Trophoblast cell (in vitro differentiated cells and primary cell): ENCODE results near the gene CBR3.

Source experiments
- DNase-seq, 2 donors: peaks; one replicate each; pipeline ENCODE4 v3.0.0-alpha.2; 2016
- H2AFZ ChIP-seq: 2 replicates; pipeline ENCODE4 v1.6.1; 2013; ENCODE audit warnings: low read length, moderate library complexity, mild to moderate bottlenecking; ENCODE audit not compliant: insufficient read depth, poor library complexity
- H2AK5ac ChIP-seq: 2 replicates; pipeline ENCODE4 v1.6.1; 2013; ENCODE audit warnings: mild to moderate bottlenecking, low read length
- H2BK120ac ChIP-seq: 2 replicates; pipeline ENCODE4 v1.6.1; 2013; ENCODE audit warnings: low read length, mild to moderate bottlenecking, moderate library complexity; ENCODE audit not compliant: insufficient read depth, poor library complexity
- H2BK12ac ChIP-seq: 2 replicates; pipeline ENCODE4 v1.6.1; 2013; ENCODE audit warnings: mild to moderate bottlenecking, low read length, moderate library complexity
- H2BK5ac ChIP-seq: 2 replicates; pipeline ENCODE4 v1.6.1; 2013; ENCODE audit warnings: low read length, low read depth, moderate library complexity, mild to moderate bottlenecking; ENCODE audit not compliant: poor library complexity
- H3K14ac ChIP-seq: 2 replicates; pipeline ENCODE4 v1.6.1; 2013; ENCODE audit warnings: mild to moderate bottlenecking, low read length
- H3K18ac ChIP-seq: 2 replicates; pipeline ENCODE4 v1.6.1; 2013; ENCODE audit warnings: mild to moderate bottlenecking, low read length
- H3K23ac ChIP-seq: 2 replicates; pipeline ENCODE4 v1.6.1; 2013; ENCODE audit warnings: low read length
- H3K27ac ChIP-seq: 2 replicates; pipeline ENCODE4 v1.5.1; 2013; ENCODE audit warnings: low read depth, mild to moderate bottlenecking, inconsistent platforms, low read length, moderate library complexity
- H3K27me3 ChIP-seq: 2 replicates; pipeline ENCODE4 v1.6.1; 2013; ENCODE audit warnings: inconsistent platforms, mild to moderate bottlenecking, low read length, moderate library complexity; ENCODE audit not compliant: insufficient read depth
- H3K36me3 ChIP-seq, 2 experiments: 1 replicate in 1 of 2; 2 replicates in 1 of 2; pipeline ENCODE4 v1.6.1; 2013; ENCODE audit warnings: low read length in 2 of 2, mild to moderate bottlenecking in 2 of 2, moderate library complexity in 1 of 2; ENCODE audit not compliant: insufficient read depth in 2 of 2, control insufficient read depth in 1 of 2
- H3K4ac ChIP-seq: 2 replicates; pipeline ENCODE4 v1.6.1; 2013; ENCODE audit warnings: low read depth, mild to moderate bottlenecking, low read length, moderate library complexity
- H3K4me1 ChIP-seq, 2 experiments: 1 replicate in 1 of 2; 2 replicates in 1 of 2; pipeline ENCODE4 v1.6.1; 2013; ENCODE audit warnings: low read length in 2 of 2, mild to moderate bottlenecking in 2 of 2, moderate library complexity in 1 of 2; ENCODE audit not compliant: insufficient read depth in 2 of 2, control insufficient read depth in 1 of 2
- H3K4me2 ChIP-seq: 2 replicates; pipeline ENCODE4 v1.6.1; 2013; ENCODE audit warnings: inconsistent platforms, mild to moderate bottlenecking, low read length, moderate library complexity
- H3K4me3 ChIP-seq: 2 replicates; pipeline ENCODE4 v1.5.1; 2013; ENCODE audit warnings: mild to moderate bottlenecking, low read depth, low read length, inconsistent platforms
- H3K79me1 ChIP-seq: one replicate; pipeline ENCODE4 v1.6.1; 2013; ENCODE audit warnings: low read length
- H3K79me2 ChIP-seq: 2 replicates; pipeline ENCODE4 v1.6.1; 2013; ENCODE audit warnings: low read length, mild to moderate bottlenecking; ENCODE audit not compliant: control insufficient read depth, insufficient read depth, poor library complexity
- H3K9ac ChIP-seq: 2 replicates; pipeline ENCODE4 v1.6.1; 2013; ENCODE audit warnings: mild to moderate bottlenecking, low read length
- H3K9me3 ChIP-seq: 2 replicates; pipeline ENCODE4 v1.6.1; 2013; ENCODE audit warnings: low read depth, mild to moderate bottlenecking, control low read depth, inconsistent platforms, low read length; ENCODE audit not compliant: insufficient read depth
- H4K12ac ChIP-seq: 2 replicates; pipeline ENCODE4 v1.6.1; 2013; ENCODE audit warnings: low read depth, mild to moderate bottlenecking, low read length, moderate library complexity
- H4K8ac ChIP-seq: 2 replicates; pipeline ENCODE4 v1.6.1; 2013; ENCODE audit warnings: low read depth, mild to moderate bottlenecking, low read length, moderate library complexity
- H4K91ac ChIP-seq: one replicate; pipeline ENCODE4 v1.6.1; 2013; ENCODE audit warnings: low read depth, mild to moderate bottlenecking, low read length, moderate library complexity
- WGBS: extraction: QIAGEN DNeasy Blood & Tissue Kit; methylation state at CpG from one replicate; pipeline ENCODE4 v1.1.7; 2013; ENCODE audit warnings: missing lambda C conversion rate; ENCODE audit not compliant: insufficient read length, insufficient coverage; ENCODE audit errors: extremely low coverage; 5-methylcytosine and 5-hydroxymethylcytosine counted together

The CBR3 gene

DNA sequence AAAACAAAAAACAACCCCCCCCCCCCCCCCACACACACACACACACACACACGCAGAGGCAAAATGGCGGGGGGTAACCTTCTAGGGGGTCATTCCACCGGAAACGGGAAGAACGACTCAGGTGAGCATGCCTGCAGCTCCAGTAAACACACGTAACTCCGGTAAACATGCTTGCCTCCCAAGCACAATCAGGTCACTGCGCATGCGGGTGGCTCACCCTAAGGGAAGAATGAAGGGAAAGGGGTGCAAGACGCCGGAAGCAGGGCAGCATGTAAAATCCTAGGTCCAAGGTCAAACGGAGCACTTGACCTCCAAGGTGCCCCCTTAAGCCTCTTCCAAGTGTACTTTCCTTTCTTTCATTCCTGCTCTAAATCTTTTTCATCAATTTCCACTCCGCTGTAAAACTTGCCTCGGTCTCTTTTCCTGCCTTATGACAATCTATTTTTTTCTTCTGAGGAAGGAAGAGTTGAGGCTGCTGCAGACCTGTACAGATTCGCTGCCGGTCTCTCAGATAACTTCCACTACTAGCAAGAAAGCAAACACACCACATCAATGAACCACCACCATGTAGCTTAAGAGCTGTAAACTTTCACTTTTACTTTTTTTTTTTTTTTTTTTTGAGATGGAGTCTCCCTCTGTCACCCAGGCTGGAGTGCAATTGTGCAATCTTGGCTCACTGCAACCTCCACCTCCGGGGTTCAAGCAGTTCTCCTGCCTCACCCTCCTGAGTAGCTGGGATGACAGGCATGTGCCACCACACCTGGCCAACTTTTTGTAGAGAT, 21.0 kb upstream of the CBR3 start:
- no peaks in the 10 kb centered on the region for H3K79me1 ChIP-seq
- no peak overlapping the region for H3K18ac ChIP-seq
- H4K8ac ChIP-seq = no peak overlapping the region
- H3K4ac ChIP-seq = no peak overlapping the region
- H3K4me2 ChIP-seq = no peak overlapping the region
- no CpG with 5 or more reads among the region's 17 CpGs for WGBS
- no peak overlapping the region for H2BK120ac ChIP-seq
- H3K4me3 ChIP-seq = no peak overlapping the region
- H2AK5ac ChIP-seq = no peak overlapping the region
- no peak overlapping the region for H3K27ac ChIP-seq
- no peak overlapping the region for H4K91ac ChIP-seq
- no peaks in the 10 kb centered on the region for H3K27me3 ChIP-seq
- peaks cover 8 to 9% of the 10 kb centered on the region in 2 experiments for H3K4me1 ChIP-seq
- peaks cover 0 to 2% of the 10 kb centered on the region in 2 experiments for H3K36me3 ChIP-seq
- no peaks in the 10 kb centered on the region for H3K9me3 ChIP-seq
- no peak overlapping the region for H3K9ac ChIP-seq
- no peak overlapping the region for H3K23ac ChIP-seq
- no peak overlapping the region for H3K14ac ChIP-seq
- DNase-seq = peak; percentile 62 to 70
- no peak overlapping the region for H2BK12ac ChIP-seq
- no peaks in the 10 kb centered on the region for H3K79me2 ChIP-seq
- no peak overlapping the region for H2AFZ ChIP-seq
- H4K12ac ChIP-seq = no peak overlapping the region
- H2BK5ac ChIP-seq = no peak overlapping the region

- no peaks in the 10 kb centered on the region for H3K27me3 ChIP-seq
- no CpG with 5 or more reads among the region's 6 CpGs for WGBS
These were observed 19.6 kb upstream of the CBR3 start for GRCh38 chr21:36115138-36115730.

DNA sequence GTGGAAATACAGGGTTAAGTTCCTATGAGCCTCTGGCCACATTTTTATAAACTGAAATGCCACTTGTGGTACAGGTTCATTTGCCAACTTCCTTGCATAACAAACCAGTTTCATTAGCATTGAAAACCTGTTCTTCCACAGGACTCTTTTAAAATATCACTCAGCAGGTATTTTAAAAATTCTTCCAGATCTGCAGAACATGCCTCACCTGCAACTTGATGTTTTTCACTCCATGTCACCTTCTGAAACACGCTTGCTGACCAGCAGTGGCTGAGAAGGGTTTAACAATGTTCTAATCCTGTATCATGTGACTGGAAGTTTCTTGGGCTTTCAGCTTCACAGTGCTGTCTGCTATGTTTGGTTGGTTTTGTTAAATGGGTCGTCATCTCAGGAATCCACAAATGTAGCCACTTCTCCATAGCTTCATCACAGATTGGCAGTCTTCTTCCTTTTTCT, 17.6 kb upstream of the CBR3 start:
- no peak overlapping the region for H3K9ac ChIP-seq
- H3K4me3 ChIP-seq = no peak overlapping the region
- no peak overlapping the region for H2BK120ac ChIP-seq
- no peak overlapping the region for H4K12ac ChIP-seq
- H3K23ac ChIP-seq = no peak overlapping the region
- H3K4ac ChIP-seq = no peak overlapping the region
- no peaks in the 10 kb centered on the region for H3K9me3 ChIP-seq
- H3K4me1 ChIP-seq = peaks cover 3 to 6% of the 10 kb centered on the region in 2 experiments
- H3K14ac ChIP-seq = no peak overlapping the region
- H2BK12ac ChIP-seq = no peak overlapping the region
- no peak overlapping the region for H2AK5ac ChIP-seq
- no peak overlapping the region for H3K4me2 ChIP-seq
- H3K18ac ChIP-seq = no peak overlapping the region
- no peak overlapping the region for H2BK5ac ChIP-seq
- no peaks in the 10 kb centered on the region for H3K79me1 ChIP-seq
- H3K27ac ChIP-seq = no peak overlapping the region
- no CpG with 5 or more reads among the region's 2 CpGs for WGBS
- H3K36me3 ChIP-seq = no peaks in the 10 kb centered on the region
- DNase-seq = peak; percentile 84 to 98
- no peaks in the 10 kb centered on the region for H3K79me2 ChIP-seq
- no peak overlapping the region for H2AFZ ChIP-seq
- no peaks in the 10 kb centered on the region for H3K27me3 ChIP-seq
- no peak overlapping the region for H4K91ac ChIP-seq
- no peak overlapping the region for H4K8ac ChIP-seq

More at GRCh38 chr21:36115138-36115730, 19.6 kb upstream of the CBR3 start:
- H3K4me1 ChIP-seq = peaks cover 8 to 9% of the 10 kb centered on the region in 2 experiments
- H4K12ac ChIP-seq = no peak overlapping the region
- no peak overlapping the region for H4K8ac ChIP-seq
- H4K91ac ChIP-seq = no peak overlapping the region
- H3K79me2 ChIP-seq = no peaks in the 10 kb centered on the region
- H3K79me1 ChIP-seq = no peaks in the 10 kb centered on the region
- H3K18ac ChIP-seq = no peak overlapping the region
- no peak overlapping the region for H3K23ac ChIP-seq
- H2BK120ac ChIP-seq = no peak overlapping the region
- no peaks in the 10 kb centered on the region for H3K36me3 ChIP-seq
- no peaks in the 10 kb centered on the region for H3K9me3 ChIP-seq
- no peak overlapping the region for H2AFZ ChIP-seq
- H3K27ac ChIP-seq = no peak overlapping the region
- H3K4me2 ChIP-seq = no peak overlapping the region
- no peak overlapping the region for H3K14ac ChIP-seq
- no peak overlapping the region for H2BK5ac ChIP-seq
- H2BK12ac ChIP-seq = no peak overlapping the region
- no peak overlapping the region for H2AK5ac ChIP-seq
- no peak overlapping the region for H3K4ac ChIP-seq
- DNase-seq = peak; percentile 25 to 56
- no peak overlapping the region for H3K4me3 ChIP-seq
- H3K9ac ChIP-seq = no peak overlapping the region

DNA sequence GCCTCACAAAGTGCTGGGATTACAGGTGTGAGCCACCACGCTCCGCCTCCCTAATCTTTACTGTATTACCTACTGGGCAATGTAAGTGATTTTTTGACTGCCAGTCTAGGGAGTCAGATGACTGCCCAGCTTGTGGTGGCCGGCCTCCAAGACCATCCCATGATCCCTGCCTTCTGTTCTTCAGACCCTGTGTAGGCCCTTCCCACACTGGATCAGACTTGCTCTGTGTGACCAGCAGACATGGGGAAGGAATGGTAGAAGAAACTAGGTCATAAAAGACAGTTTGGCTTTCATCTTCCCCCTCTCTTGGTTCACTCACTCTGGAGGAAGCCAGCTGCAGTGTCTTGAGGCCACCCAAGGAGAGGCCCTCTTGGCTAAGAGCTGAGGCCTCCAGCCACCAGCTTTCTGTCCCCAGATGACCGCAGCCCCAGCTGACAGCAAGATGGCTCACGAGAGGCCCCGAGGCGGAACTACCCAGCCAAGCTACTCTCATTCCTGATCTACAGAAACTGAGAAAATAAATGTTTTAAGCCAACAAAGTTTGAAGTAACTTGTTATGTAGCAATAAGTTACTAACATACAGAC, 14.5 kb upstream of the CBR3 start:
- H3K79me1 ChIP-seq = no peaks in the 10 kb centered on the region
- H4K91ac ChIP-seq = no peak overlapping the region
- H2AK5ac ChIP-seq = no peak overlapping the region
- no peak overlapping the region for H4K8ac ChIP-seq
- peak; percentile 93 to 95 for DNase-seq
- H4K12ac ChIP-seq = no peak overlapping the region
- no peaks in the 10 kb centered on the region for H3K27me3 ChIP-seq
- no peak overlapping the region for H3K27ac ChIP-seq
- H3K79me2 ChIP-seq = no peaks in the 10 kb centered on the region
- H3K14ac ChIP-seq = no peak overlapping the region
- no peaks in the 10 kb centered on the region for H3K9me3 ChIP-seq
- H3K4me2 ChIP-seq = no peak overlapping the region
- WGBS = no CpG with 5 or more reads among the region's 7 CpGs
- no peak overlapping the region for H2BK120ac ChIP-seq
- no peak overlapping the region for H3K23ac ChIP-seq
- no peak overlapping the region for H3K18ac ChIP-seq
- H3K4me3 ChIP-seq = no peak overlapping the region
- H2BK5ac ChIP-seq = no peak overlapping the region
- peaks cover 3 to 4% of the 10 kb centered on the region in 2 experiments for H3K4me1 ChIP-seq
- H3K36me3 ChIP-seq = no peaks in the 10 kb centered on the region
- no peak overlapping the region for H3K9ac ChIP-seq
- H2BK12ac ChIP-seq = no peak overlapping the region
- no peak overlapping the region for H3K4ac ChIP-seq
- no peak overlapping the region for H2AFZ ChIP-seq
